ENCODE results near the gene MKNK1. TPM values are rescaled to one million over a fixed set of nuclear protein-coding genes. Genes with fewer than 3 reads are reported as not detected.

Gene MKNK1
- total and polyA plus RNA-seq, 2 experiments from 2014 or later: 15.5 to 16.1 TPM

DNA sequence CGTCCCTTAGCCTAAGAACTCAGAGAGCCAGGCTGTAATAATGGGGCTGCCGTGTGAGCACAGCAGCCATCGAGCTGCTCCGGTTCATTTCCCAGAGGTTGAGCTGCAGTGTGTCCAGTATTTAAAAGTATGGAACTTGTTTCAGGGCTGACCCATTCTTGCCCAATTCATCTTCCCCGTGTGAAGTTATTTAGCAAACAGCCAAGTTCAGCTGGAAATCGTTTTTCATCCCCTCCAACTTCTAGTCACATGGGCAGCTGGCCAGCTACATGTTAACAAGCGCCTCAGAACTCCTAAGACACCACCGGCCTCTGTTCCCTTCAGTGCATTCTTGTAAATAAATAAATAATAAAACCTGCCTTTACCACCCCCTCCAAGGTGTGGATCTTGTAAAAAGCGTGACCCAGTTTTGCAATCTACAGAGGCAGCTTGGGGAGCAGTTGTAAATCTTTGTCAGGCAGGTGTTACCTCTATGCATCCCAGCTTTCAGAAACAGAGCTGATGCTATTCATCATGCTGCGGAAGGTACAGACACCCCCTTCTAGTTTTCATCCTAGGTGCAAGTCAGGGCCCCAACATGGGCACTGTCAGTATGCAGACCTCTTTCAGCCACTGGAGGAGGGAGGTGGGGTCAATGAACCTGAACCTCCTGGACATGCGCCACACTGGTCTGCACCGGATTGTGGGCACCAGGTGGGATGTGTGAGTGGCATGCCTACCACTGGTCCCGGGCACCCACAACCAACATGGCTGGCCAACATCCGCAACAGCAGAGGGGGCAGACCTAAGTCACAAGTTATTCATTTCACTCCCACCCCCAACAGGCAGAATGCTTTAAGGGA lies 34.0 kb downstream of the MKNK1 start:
- H3K4me2 ChIP-seq (ENCODE audit: unreplicated experiment): no peak overlapping the region
- H3K9ac ChIP-seq: no peak overlapping the region
- in situ Hi-C loops (cut with MboI): no loop called here
- no peaks in the 10 kb centered on the region for H3F3A ChIP-seq (ENCODE audit: insufficient read depth)
- no peak for DNase-seq
- TF ChIP-seq EZH2 (IDR thresholded peaks at IDR 0.05; ENCODE audit: insufficient read depth, poor library complexity, severe bottlenecking): no peak
- TF ChIP-seq EZH2phosphoT487 (IDR thresholded peaks at IDR 0.05; ENCODE audit: insufficient read depth, low read depth): no peak
- no peak overlapping the region for H3K27ac ChIP-seq
- 83 to 85% methylated on average over 14 of the region's 14 CpGs for WGBS, 2 experiments (ENCODE audit: low coverage in 1 of 2, low lambda C conversion rate in 2 of 2, missing lambda C conversion rate in 2 of 2)
- H2AFZ ChIP-seq: no peak overlapping the region
- H3K9me2 ChIP-seq (ENCODE audit: insufficient read depth): no peaks in the 10 kb centered on the region
- H3K9me3 ChIP-seq (ENCODE audit: low read depth): no peaks in the 10 kb centered on the region
- H4K20me1 ChIP-seq (ENCODE audit: insufficient read depth): no peaks in the 10 kb centered on the region
- no peak overlapping the region for H3K4me3 ChIP-seq
- no peaks in the 10 kb centered on the region for H3K79me2 ChIP-seq (ENCODE audit: insufficient read depth)
- peaks cover 8% of the 10 kb centered on the region; the same call in 1 of the 2 replicates for H3K4me1 ChIP-seq (ENCODE audit: insufficient read depth)
- H3K27me3 ChIP-seq (replicated peaks; ENCODE audit: insufficient read depth): no peaks in the 10 kb centered on the region
- peaks cover 12% of the 10 kb centered on the region; the same call in 1 of the 2 replicates for H3K36me3 ChIP-seq (ENCODE audit: low read depth)

DNA sequence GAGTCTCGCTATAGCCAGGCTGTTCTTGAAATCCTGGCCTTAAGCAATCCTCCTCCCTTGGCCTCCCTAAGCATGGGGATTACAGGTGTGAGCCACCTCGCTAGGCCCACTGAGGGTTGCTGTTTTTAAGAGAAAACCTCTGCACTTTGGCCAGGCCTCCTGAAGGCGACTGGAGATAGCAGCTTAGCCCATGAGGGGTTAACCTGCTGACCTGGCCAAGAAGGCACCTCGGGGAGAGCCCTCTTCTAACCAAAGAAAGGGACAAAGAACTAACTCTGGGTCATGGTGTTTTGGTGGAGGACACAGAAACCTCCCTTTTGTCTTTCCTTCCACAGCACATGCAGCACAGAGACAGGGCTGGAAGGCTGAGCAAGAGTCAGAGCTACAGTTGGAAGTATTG lies 35.0 kb downstream of the MKNK1 start:
- Histone ChIP-seq H3K36me3 (ENCODE audit: low read depth) (peaks cover 12% of the 10 kb centered on the region; the same call in 1 of the 2 replicates), H2AFZ (no peak overlapping the region), H3K27me3 (replicated peaks; ENCODE audit: insufficient read depth) (no peaks in the 10 kb centered on the region), H3K4me3 (no peak overlapping the region), H3K27ac (no peak overlapping the region), H3F3A (ENCODE audit: insufficient read depth) (no peaks in the 10 kb centered on the region), H3K9me3 (ENCODE audit: low read depth) (no peaks in the 10 kb centered on the region), H3K4me2 (ENCODE audit: unreplicated experiment) (no peak overlapping the region), H3K9me2 (ENCODE audit: insufficient read depth) (no peaks in the 10 kb centered on the region), H3K9ac (no peak overlapping the region), H3K4me1 (ENCODE audit: insufficient read depth) (peaks cover 8% of the 10 kb centered on the region; the same call in 1 of the 2 replicates), H4K20me1 (ENCODE audit: insufficient read depth) (no peaks in the 10 kb centered on the region), H3K79me2 (ENCODE audit: insufficient read depth) (no peaks in the 10 kb centered on the region)
- TF ChIP-seq EZH2 (IDR thresholded peaks at IDR 0.05; ENCODE audit: insufficient read depth, poor library complexity, severe bottlenecking) (no peak), EZH2phosphoT487 (IDR thresholded peaks at IDR 0.05; ENCODE audit: insufficient read depth, low read depth) (no peak)
- 97 to 99% methylated on average over 4 of the region's 4 CpGs for WGBS, 2 experiments (ENCODE audit: low coverage in 1 of 2, low lambda C conversion rate in 2 of 2, missing lambda C conversion rate in 2 of 2)
- DNase-seq: no peak
- in situ Hi-C loops (cut with MboI): no loop called here

DNA sequence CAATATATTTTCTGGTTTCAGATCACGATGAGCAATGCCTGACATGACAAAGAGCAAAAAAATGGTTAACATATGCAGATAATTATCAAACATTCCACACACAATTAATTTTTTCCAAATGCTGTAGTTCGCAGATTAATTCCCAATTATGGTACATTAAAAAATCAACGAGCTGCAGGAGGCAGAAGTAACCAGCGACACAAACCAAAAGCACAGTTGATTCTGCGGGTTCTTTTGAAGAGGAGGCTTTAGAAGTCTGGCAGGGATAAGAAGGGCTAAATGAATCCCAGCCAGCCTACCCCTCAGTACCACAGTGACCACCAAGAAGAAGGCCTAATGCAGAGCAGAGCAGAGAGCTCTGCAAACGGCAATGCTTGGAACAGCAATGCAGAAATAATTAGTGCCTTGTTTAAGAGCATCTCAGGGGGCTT lies 35.6 kb downstream of the MKNK1 start:
- no peaks in the 10 kb centered on the region for H4K20me1 ChIP-seq (ENCODE audit: insufficient read depth)
- TF ChIP-seq EZH2phosphoT487 (IDR thresholded peaks at IDR 0.05; ENCODE audit: insufficient read depth, low read depth): no peak
- TF ChIP-seq EZH2 (IDR thresholded peaks at IDR 0.05; ENCODE audit: insufficient read depth, poor library complexity, severe bottlenecking): no peak
- H3K9me2 ChIP-seq (ENCODE audit: insufficient read depth): no peaks in the 10 kb centered on the region
- H3K27me3 ChIP-seq (replicated peaks; ENCODE audit: insufficient read depth): no peaks in the 10 kb centered on the region
- H2AFZ ChIP-seq: no peak overlapping the region
- H3K9me3 ChIP-seq (ENCODE audit: low read depth): no peaks in the 10 kb centered on the region
- H3K4me1 ChIP-seq (ENCODE audit: insufficient read depth): peaks cover 8% of the 10 kb centered on the region; the same call in 1 of the 2 replicates
- peaks cover 12% of the 10 kb centered on the region; the same call in 1 of the 2 replicates for H3K36me3 ChIP-seq (ENCODE audit: low read depth)
- DNase-seq: peak; percentile 20
- WGBS, 2 experiments (ENCODE audit: low coverage in 1 of 2, low lambda C conversion rate in 2 of 2, missing lambda C conversion rate in 2 of 2): 26 to 37% methylated on average over 6 of the region's 6 CpGs
- no peak overlapping the region for H3K9ac ChIP-seq
- H3K4me2 ChIP-seq (ENCODE audit: unreplicated experiment): no peak overlapping the region
- H3K27ac ChIP-seq: no peak overlapping the region
- no peaks in the 10 kb centered on the region for H3K79me2 ChIP-seq (ENCODE audit: insufficient read depth)
- in situ Hi-C loops (cut with MboI): no loop called here
- no peaks in the 10 kb centered on the region for H3F3A ChIP-seq (ENCODE audit: insufficient read depth)
- H3K4me3 ChIP-seq: no peak overlapping the region

DNA sequence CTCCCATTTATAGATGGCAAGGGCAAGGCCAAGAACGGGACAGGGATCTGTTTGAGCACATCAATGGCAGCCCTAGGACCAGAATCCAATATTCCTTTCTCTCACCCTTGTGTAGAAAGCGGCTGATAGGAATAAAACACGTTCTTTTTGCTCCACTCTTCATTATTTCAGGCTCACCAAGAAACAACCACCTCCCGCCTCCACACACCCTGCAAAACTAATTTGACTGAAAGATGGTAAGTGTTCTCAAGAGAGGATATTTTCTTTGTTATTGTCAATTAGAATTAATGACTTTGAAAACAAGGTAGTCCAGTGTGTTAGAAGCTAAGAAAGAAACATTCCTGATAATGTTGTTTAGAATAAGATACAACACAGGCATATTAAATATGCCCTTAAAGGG lies 40.7 kb downstream of the MKNK1 start:
- H4K20me1 ChIP-seq (ENCODE audit: insufficient read depth): no peaks in the 10 kb centered on the region
- H3K79me2 ChIP-seq (ENCODE audit: insufficient read depth): no peaks in the 10 kb centered on the region
- in situ Hi-C loops (cut with MboI): no loop called here
- no peak for TF ChIP-seq EZH2 (IDR thresholded peaks at IDR 0.05; ENCODE audit: insufficient read depth, poor library complexity, severe bottlenecking)
- TF ChIP-seq EZH2phosphoT487 (IDR thresholded peaks at IDR 0.05; ENCODE audit: insufficient read depth, low read depth): no peak
- H3K9me2 ChIP-seq (ENCODE audit: insufficient read depth): no peaks in the 10 kb centered on the region
- H3K4me2 ChIP-seq (ENCODE audit: unreplicated experiment): no peak overlapping the region
- no peaks in the 10 kb centered on the region for H3K9me3 ChIP-seq (ENCODE audit: low read depth)
- no peak overlapping the region for H3K9ac ChIP-seq
- no peak overlapping the region for H3K27ac ChIP-seq
- peaks cover 4% of the 10 kb centered on the region; the same call in 1 of the 2 replicates for H3K4me1 ChIP-seq (ENCODE audit: insufficient read depth)
- H3K36me3 ChIP-seq (ENCODE audit: low read depth): peaks cover 7% of the 10 kb centered on the region; the same call in 1 of the 2 replicates
- WGBS, 2 experiments (ENCODE audit: low coverage in 1 of 2, low lambda C conversion rate in 2 of 2, missing lambda C conversion rate in 2 of 2): 87 to 89% methylated on average over 4 of the region's 4 CpGs
- no peak overlapping the region for H2AFZ ChIP-seq
- no peaks in the 10 kb centered on the region for H3F3A ChIP-seq (ENCODE audit: insufficient read depth)
- no peaks in the 10 kb centered on the region for H3K27me3 ChIP-seq (replicated peaks; ENCODE audit: insufficient read depth)
- no peak for DNase-seq
- no peak overlapping the region for H3K4me3 ChIP-seq
